ENCODE results near the gene FFAR2.

The FFAR2 gene

GRCh38 chr19:35486268-35486708 is 38.2 kb downstream of the FFAR2 start:
- DNase-seq (ENCODE audit: low read depth) = no peak

- no peak for DNase-seq (ENCODE audit: low read depth)
These were observed 39.7 kb downstream of the FFAR2 start for GRCh38 chr19:35487656-35488182.

GRCh38 chr19:35488677-35489076 is 40.6 kb downstream of the FFAR2 start:
- DNase-seq (ENCODE audit: low read depth) = no peak

GRCh38 chr19:35490364-35490763 is 42.3 kb downstream of the FFAR2 start, which contains the start of gene KRTDAP:
KRTDAP (minus strand) TSS chr19:35490464; CDS start chr19:35490442, 22 bp downstream.
- DNase-seq (ENCODE audit: low read depth) = no peak

GRCh38 chr19:35491836-35492360 is 43.8 kb downstream of the FFAR2 start:
- no peak for DNase-seq (ENCODE audit: low read depth)

- no peak for DNase-seq (ENCODE audit: low read depth)
These were observed 45.9 kb downstream of the FFAR2 start for GRCh38 chr19:35493971-35494370.

GRCh38 chr19:35495107-35496064 is 47.3 kb downstream of the FFAR2 start:
- peak; percentile 39 for DNase-seq (ENCODE audit: low read depth)

- DNase-seq (ENCODE audit: low read depth) = no peak
These were observed 49.3 kb downstream of the FFAR2 start for GRCh38 chr19:35497406-35497805.

- DNase-seq (ENCODE audit: low read depth) = no peak
These were observed 50.2 kb downstream of the FFAR2 start for GRCh38 chr19:35498220-35498619.

GRCh38 chr19:35498984-35499527 is 51.0 kb downstream of the FFAR2 start:
- DNase-seq (ENCODE audit: low read depth) = no peak

- no peak for DNase-seq (ENCODE audit: low read depth)
These were observed 52.6 kb downstream of the FFAR2 start for GRCh38 chr19:35500611-35501010.
